HS-5 (cell line): ENCODE measurements around the gene ARSI.

Source experiments
- DNase-seq: peaks from one replicate; pipeline ENCODE4 v3.0.0-alpha.2; 2012; ENCODE audit warnings: low read depth

Gene ARSI

DNA sequence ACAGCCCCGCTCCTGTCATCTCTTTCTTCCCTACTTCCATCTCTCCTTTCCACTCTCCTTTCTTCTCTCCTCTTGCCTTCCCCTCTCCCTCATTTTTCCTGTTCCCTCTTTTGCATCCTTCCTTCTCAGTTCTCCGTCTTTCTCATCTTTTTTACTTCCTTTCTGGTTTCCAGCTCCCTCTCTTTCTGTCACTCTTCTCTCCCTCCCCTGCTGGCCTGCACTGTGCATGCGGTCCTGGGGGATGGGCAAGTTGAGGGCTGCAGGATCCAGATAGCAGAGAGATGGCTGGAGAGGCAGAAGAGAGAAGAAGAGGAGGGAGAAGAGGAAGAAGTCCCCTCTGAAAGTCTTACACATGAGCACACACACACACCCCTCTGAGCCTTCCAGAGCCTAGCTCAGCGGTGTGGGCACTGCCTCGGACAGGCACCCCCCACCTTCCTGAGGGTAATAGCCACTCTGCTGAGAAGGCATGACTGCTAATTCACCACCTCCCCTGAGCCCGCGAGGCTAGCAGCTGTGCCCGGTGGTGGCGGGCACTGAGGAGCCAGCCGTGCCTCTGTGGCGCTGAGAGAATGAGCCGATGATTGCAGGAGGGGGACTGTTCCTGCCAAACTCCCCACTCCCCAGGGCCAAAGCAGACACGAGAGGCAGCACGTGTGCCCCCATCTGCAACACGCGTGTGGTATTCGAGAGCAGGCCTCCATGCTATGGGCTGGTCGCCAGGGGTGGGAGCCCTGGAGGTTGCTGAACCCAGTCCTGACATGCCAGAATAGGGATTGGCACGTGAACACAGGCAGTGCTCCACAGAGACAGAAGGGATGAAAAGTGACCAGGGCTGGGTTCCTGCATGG is 9.4 kb downstream of the ARSI start:
- no peak for DNase-seq

DNA sequence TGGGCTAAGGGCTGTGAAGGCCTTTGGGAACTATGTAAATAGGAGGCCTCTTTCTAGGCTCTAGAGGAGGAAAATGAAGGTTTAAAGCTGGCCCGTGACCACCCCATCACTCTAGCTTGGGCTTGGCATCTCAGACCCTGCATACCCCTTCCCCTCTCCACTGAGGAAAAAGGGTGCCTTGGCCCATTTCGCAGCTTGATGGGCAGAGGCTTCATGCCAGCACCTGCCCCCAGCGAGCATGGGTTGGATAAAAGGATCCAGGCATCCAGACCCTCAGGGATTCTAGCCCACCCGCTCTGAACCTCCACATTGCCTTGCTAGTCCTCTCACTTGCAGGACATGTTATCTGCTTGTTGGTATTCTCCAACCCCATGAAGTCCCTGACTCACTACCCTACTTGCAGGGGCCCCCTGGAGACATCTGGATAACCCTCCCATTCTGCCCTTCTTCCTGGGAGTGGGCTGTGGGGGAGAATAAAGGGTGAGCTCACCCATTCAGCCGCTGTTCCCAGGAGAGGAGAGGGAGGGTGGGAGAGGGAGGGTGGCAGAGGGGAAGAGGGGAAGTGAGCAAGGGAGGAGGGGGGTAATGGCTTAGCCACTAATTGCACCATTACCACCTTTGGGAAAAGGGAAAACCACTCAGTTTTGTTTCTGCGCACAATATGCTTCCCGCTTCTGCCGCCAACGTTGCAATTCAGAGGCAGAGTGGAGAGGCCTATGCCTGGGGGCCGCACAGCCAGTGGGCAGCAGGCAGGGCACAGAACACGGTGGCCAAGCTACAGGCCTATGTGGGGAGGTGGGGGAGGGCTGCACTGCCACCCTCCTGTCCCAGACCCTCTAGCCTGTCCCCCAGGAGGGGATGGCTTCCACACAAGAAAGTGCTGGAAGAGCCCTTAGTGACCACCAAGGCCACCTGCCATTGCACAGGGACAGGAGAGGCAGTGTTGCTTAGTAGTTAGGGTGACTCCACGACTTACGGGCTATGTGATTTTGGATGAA is 11.0 kb downstream of the ARSI start:
- DNase-seq, result no peak

DNA sequence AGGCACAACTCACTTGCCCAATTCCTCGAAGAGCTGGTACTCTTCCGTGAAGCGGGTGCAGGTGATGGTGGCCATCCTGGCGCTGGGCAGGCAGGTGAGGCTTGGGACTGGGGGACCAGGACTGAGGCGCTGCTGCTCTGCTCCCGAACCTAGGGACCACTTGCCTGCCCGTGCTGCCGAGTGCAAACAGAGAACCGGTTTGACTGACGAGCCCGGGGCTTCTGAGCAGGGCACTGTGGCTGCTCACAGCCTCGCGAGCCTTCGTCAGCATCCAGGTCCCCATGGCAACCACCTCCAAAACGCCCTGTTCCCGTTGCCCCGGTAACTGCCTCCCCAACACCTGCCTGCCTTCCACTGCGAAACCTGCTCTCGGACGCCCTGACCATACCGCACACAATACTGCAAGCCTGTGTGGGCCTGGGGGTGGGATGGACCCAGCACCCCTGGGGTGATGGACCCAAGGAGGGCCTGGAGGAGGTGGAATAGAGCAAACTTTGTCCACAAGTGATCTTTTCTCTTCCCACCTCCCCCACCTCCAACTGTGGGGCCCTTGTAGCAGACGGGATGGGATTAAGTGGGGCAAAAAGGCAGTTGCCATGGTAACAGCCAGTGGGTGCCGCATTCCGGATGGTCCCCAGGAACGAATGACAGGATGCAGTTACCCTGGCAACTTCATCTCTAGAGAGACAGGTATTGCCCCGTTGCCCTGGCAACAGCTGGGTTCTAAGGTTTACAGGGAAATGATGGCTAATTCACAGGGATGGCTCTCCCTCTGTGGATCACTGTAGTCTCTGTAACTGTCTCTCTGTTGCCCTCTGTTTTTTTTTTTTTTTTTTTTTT is 12.9 kb downstream of the ARSI start, which contains the start of gene CAMK2A:
Gene CAMK2A (minus strand): TSS at position 223 of the 840 bp plus-strand sequence. CDS start 148 bp downstream, at position 75.
- no peak for DNase-seq

DNA sequence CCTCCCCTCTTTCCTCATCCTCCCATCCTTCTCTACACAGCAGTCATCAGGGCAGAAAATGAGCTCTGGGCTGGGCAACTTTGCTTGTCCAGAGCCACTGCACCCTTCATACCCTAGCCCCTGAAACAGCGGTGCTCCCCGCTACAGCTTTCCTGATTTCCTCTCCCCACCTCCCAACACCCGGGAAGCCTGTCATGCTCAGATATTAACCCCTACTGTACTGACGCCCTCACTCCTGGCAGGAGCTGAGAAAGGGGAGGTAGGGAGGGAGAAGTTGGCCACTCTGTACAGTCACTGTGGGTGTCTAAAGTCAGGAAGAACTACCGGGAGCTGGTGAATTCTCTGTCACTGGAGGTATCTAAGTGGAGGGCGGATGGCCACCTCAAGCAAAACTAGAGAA is 13.9 kb downstream of the ARSI start:
- no peak for DNase-seq

DNA sequence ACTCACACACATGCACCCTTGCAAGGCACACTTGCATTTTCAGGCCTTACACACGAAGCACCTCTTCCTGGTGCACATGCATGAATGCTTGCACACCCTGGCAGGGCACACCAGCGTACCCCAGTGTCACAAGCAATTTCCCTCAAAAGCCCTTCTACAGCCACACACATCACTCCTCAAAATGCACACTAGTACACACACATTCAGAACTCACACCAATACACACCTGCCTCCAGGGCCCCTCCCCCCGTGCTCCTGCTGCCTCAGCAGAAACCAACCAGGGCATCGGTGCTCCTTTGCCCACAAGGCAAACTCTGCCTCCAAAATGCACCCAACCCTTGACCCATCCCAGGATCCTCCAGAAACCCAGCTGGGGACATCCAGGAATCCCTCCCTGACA is 14.3 kb downstream of the ARSI start:
- no peak for DNase-seq

DNA sequence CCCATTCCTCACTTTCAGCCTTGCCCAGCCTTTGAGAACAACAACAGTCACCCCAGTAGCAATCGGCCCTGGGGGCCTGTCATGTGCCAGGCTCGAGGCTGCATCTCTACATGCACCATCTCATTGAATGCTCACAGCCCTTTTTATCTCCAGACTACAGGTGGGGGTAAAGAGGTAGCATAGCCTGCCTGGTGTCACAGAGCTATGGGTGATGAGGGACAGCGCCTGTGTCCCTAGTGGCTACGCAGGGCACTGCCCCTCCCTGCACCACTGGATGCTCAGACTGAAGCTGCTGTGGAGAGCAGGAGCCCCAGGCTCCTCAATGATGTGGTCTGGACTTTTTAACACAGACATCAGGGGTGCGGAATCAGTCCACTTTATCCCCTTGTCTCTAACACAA is 15.9 kb downstream of the ARSI start:
- DNase-seq, result no peak

DNA sequence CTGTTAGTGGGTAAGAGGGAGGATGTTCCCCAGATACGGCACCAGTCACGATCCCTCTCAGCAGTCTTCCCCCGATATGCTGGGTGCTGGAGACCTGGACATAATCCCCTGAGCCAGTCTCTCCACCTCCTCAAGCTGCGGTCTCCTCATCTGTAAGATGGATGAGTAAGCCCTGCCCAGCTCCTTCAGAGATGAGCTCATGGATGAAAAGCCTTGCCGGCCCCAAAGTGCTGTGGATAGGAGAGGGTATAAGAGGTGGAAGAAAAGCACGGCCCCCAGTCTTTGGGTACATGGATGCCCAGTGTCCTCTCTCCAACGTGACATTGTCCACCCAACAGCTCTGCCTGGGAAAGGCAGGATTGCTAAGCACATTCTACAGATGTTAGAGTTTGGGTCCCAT is 17.6 kb downstream of the ARSI start:
- DNase-seq, result no peak

DNA sequence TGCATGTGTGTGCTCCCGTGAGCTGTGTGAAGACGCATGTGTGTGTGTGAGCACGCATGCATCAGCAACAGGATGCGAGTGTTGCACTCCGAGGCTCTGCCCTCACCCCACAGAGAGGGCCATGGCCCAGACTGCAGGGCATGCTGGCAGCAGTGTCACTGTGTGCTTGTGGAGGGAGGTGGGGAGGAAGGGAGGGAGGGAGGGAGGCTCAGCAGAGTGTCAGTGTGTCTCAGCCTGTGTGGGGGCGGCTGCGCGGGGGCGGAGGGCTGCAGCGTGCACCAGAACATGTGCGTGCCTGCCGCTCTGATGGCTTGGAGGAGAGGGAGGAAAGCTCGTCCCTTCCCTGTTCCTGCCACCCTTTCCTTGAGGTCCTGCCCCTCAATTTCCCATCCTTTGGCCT is 18.4 kb downstream of the ARSI start:
- no peak for DNase-seq

DNA sequence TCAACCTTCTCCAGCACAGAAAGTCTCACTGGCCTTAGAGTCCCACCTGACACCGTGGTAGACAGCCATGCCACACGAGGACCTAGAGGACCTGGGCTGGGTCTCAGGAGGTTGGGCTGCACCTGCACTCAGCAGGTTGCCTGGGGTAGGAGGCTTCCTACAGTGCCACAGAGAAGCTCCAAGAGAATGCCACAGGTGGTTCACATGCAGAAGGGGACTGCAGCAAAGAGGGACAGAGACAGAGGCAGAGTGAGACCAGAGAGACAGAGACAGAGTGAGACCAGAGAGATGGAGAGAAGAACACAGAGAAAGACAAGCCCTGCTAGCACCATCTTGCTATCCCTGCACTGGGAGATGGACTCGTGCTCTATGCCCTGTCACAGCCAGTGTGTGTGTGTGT is 18.8 kb downstream of the ARSI start:
- DNase-seq, result no peak

DNA sequence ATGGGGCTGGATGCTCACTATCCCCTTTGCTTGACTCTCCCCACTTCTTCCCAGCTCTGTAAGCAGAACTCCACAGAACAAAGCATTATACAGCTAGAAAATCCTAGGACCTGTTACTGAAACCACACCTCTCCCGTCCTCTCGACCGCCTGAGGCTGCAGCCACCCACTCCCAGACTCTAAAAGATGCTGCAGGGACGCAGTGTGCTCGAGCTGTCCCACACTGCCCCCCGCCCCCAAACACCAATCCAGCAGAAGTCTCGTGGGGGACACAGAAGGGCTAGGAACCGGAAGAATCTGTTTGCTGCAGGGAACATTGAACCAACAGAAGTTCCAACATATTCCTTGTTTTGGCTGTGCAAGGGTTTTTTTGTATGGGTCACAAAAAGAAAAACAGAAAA is 20.7 kb downstream of the ARSI start:
- no peak for DNase-seq

DNA sequence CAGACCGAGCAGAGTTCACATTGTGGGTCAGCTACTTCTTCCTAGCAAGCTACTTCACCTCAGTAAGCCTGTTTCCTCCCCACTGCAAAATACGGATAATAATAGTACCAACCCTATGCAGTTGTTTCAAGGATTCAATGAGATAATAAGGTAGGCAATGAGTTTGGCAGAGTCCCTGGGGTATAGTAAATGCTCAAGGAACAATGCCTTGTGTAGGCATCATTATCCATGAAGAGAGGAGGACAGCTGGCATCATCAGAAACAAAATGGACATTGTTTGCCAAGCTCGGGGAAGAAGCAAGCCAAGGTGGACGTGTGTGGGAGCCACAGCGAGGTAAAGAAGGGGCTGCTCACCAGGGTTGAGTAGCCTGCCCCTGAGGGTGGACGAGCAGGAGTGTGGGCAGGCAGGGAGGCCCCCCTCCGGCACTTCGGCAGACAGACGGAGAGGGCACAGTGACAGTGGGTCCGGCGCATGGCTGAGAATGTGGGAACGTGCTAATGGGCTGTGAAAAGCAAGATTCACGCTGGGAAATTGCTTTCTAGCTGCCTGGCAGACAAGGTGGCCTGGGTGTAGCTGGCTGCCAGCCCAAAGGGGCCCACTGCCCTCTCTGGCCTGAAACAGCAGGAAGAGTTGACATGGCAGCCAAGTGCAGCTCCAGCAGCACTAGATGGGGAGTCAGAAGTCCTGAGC is 23.2 kb downstream of the ARSI start:
- no peak for DNase-seq

DNA sequence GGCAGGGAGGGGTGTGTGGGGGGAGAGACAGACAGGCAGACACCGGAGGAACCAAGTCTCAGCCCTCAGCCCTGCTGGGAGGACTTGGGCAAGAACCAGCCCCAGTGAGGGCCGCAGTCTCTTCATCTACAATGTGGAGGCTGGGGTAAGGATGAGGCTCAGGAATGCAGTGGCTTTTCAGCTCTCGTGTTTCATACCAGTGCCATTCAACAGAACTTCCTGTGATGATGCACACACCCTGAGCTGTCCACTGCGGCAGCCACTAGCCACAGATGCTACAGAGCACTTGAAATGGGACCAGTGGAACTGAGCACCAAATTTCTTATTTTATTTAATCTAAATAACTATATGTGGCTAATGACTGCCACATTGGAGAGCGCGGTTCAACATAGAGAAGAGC is 23.8 kb downstream of the ARSI start:
- DNase-seq, result peak; percentile 57

DNA sequence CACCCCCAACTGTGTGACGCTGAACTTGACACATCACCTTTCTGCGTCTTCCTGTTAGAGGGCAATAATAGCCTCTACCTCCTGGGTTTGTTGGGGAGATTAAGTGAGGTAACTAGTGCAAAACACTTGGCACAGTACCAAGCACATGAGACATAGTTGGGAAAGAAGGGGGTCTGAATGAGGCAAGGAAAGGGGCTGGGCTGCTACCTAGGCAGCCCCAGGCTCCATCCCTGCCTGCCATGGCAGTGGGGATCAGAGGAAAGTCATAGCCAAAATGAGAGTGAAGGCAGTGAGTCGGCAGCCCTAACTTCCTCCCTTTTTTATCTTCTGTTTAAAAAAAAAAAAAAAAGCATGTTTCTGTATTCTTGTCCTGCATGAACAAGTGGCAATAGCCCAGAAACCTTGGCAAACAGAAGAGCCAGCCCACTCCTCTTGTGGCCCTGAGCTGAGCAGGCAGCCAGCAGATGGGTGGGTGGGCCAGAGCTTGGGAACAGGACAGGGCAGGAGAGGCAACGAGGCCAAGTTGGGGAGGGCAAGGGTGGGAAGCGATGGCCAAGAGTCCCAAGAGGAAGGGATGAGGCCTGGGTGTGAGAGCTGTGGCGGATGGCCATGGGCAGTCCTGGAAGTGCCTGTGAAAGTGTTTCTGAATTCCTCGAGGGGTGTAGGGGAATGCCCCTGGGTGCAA is 24.5 kb downstream of the ARSI start:
- no peak for DNase-seq

DNA sequence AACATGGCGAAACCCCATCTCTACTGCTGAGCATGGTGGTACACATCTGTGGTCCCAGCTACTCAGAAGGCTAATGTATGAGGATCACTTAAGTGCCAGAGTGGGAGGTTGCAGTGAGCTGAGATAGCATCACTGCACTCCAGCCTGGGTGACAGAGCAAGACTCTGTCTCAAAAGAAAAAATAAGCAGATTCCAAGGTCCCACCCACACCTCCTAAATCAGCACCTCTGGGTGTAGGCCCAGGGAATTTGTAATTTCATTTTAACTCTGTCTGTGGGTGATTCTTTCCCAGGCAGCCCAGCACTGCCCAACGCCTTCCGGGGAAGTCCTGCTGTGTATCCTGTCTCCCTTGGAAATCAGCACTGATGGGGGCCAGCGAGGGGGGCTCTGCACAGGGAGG is 25.7 kb downstream of the ARSI start:
- no peak for DNase-seq

DNA sequence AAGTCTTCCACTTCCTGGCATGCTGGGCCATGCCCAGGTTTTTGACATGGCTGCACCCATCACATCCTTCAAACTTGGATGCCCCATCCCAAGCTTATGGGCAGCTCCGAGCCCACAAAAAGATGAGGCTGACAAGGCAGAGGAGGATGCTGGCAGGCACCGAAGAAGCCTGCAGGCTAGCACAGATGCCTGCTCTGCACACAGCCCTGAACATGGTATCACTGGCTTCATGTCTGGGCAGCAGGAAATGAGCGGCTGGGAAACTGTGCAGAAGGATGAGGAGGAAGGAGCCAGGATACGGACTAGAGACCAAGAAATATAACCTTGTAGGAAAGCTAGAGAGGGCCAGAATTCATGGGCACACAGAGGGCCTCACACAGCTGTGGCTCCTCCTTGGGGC is 27.9 kb downstream of the ARSI start:
- no peak for DNase-seq

DNA sequence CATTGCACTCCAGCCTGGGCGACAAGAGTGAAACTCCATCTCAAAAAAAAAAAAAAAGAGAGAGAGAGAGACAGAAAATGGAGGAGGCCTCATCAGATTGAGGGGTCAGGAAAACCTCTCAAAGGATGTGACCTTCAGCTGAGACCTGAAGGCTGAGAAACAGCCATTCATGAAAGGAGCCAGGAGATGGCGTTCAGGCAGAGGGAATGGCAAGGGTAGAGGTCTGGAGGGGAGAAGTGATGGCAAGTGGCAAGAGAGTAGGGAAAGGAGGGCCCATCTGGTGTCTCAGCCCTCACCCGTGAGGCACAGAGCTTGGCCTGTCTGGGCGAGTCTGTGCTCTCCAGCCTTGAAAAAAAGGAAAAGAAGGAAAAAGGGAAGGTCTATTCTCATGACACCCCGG is 30.2 kb downstream of the ARSI start:
- no peak for DNase-seq

DNA sequence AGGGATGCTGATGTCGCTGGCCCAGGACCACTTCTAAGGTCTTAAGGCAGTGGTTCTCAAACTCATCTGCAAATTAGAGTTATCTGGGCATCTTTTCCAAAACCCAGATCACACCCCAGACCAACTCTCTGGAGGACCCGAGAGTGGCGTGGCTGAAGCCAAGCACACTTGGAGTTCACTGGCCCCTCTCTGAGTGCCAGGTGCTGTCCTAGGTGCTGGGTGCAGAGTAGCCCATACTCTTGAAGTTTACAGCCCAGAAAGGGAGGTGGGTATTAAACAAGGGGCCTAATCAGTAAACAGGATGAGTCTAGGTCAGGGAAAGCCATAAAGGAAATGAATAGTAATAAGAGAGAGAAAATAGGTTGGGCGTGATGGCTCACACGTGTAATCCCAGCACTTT is 30.8 kb downstream of the ARSI start:
- no peak for DNase-seq

DNA sequence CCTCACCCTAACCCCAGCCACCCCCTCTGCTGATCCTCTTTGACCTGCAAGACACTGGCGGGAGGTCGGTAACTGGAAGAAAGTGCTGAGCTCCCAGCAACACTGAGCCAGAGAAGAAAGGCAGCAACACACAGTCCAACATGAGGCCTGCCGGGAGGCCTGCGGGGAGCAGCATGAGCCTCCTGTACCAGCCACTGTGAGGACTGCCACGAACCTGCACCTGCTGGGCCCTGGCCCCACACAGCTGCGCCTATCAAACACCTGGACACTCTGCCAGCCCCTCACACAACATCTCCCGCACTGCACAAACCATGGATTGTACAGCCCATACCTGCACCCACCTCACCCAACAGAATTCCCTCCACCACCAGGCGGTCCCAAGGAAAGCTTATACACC is 31.4 kb downstream of the ARSI start:
- DNase-seq, result no peak

DNA sequence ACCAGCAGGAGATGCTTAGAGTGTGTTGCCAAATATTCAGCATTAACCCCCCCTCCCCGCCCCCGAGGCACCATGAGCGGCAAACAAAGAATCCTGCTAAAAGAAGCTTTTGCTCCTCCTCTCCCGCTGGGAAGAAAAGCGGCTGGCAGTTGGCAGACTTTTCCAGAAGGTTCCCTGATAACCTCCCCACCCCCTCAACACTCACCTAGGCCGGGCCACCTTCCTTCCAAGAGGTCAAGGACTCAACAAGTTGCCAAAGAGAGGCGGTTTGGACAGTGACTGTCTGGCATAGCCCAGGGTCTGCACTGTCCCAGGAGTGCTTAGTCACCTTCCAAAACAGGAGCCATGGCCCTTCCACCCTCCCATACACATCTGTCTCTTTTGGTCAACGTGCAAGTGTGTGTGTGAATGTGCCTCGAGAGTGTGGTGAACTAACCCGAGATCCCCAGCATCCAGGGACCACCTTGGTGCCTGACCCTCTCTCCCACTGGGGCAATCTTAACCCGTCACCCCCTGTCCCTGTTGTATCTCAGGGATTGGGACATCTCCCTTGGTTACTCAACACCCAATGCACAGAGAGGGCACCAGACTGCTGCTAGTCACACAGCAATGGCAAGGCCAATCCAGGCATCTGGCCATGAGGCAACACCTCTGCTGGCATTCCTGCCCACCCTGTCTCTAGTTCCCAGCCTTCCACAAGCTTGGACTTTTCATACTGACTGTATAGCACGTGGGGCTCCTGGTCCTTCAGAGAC is 32.0 kb downstream of the ARSI start:
- DNase-seq, result no peak

DNA sequence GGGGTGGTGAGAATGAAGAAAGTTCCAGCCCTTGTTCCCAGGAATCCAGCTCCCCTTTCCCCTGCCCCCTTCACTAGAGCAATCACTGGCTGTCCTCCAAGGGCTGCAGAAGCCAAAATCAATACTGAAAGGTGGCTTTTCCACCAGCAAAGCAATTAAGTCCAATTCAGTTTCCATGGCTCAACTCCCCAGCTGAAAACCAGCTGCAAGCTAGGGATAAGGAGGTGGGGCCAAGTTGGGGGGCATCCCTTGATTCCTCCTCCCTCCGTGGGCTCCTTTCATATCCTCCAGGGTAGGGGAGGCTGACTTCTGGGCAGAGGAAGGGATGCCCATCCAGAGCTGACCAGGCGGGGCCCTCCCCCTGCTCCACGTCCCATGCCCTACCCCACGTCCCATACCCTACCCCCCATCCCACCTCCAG is 35.8 kb downstream of the ARSI start:
- no peak for DNase-seq
